Measurements from ENCODE around the gene SHH.
"Not testable (repeated sequence)": the region's sequence is repeated elsewhere in the genome, so short reads cannot be mapped to it uniquely, and the experiment has no call there.

Gene SHH

GRCh38 chr7:155842496-155843265, 30.4 kb upstream of the SHH start:
- TF ChIP-seq ZFX (IDR thresholded peaks at IDR 0.05) (no peak), CTCF (conservative IDR thresholded peaks at IDR 0.05) (no peak)
- H3K27ac ChIP-seq = no peak overlapping the region

GRCh38 chr7:155840909-155841308, 28.6 kb upstream of the SHH start:
- no peak for TF ChIP-seq ZFX (IDR thresholded peaks at IDR 0.05)
- TF ChIP-seq CTCF (conservative IDR thresholded peaks at IDR 0.05) = no peak
- no peak overlapping the region for H3K27ac ChIP-seq

GRCh38 chr7:155840262-155840885, 28.1 kb upstream of the SHH start:
- TF ChIP-seq CTCF (conservative IDR thresholded peaks at IDR 0.05) = no peak
- TF ChIP-seq ZFX (IDR thresholded peaks at IDR 0.05) = no peak
- H3K27ac ChIP-seq = no peak overlapping the region

- no peak for TF ChIP-seq CTCF (conservative IDR thresholded peaks at IDR 0.05)
- no peak for TF ChIP-seq ZFX (IDR thresholded peaks at IDR 0.05)
- no peak overlapping the region for H3K27ac ChIP-seq
Observed at GRCh38 chr7:155839461-155839860, 27.2 kb upstream of the SHH start.

GRCh38 chr7:155838312-155838711, 26.0 kb upstream of the SHH start:
- not testable (repeated sequence) for H3K27ac ChIP-seq

GRCh38 chr7:155837126-155837479, 24.8 kb upstream of the SHH start:
- TF ChIP-seq ZFX (IDR thresholded peaks at IDR 0.05) (no peak), CTCF (conservative IDR thresholded peaks at IDR 0.05) (no peak)
- H3K27ac ChIP-seq = no peak overlapping the region

GRCh38 chr7:155836216-155837125, 24.2 kb upstream of the SHH start:
- H3K27ac ChIP-seq = no peak overlapping the region
- TF ChIP-seq ZFX (IDR thresholded peaks at IDR 0.05) = no peak
- no peak for TF ChIP-seq CTCF (conservative IDR thresholded peaks at IDR 0.05)

Measured in C4-2B (cell line).